Astrocyte of the spinal cord (primary cell): Measurements from ENCODE around the gene GTF2A1L.
"Not testable (repeated sequence)": the region's sequence is repeated elsewhere in the genome, so short reads cannot be mapped to it uniquely, and the experiment has no call there.

Source experiments
- DNase-seq: peaks from one replicate; pipeline ENCODE4 v3.0.0; 2011; ENCODE audit warnings: low read depth, low spot score
- H3K4me3 ChIP-seq: 2 replicates; pipeline ENCODE4 v1.5.1; 2011; ENCODE audit warnings: low read depth, mild to moderate bottlenecking, low read length, moderate library complexity
- CTCF ChIP-seq: IDR thresholded peaks from 2 replicates; pipeline ENCODE4 v1.5.1; 2012; ENCODE audit warnings: low read depth, mild to moderate bottlenecking, low read length, inconsistent platforms
- in situ Hi-C: cut with HindIII; loops from 2 replicates; pipeline ENCODE4 v1.10.0; 2017; ENCODE audit warnings: low sequenced_read_pairs

The GTF2A1L gene

GRCh38 chr2:48590017-48590416 is 27.6 kb upstream of the GTF2A1L start:
- H3K4me3 ChIP-seq = no peak overlapping the region
- in situ Hi-C loops = no loop called here
- no peak for DNase-seq

GRCh38 chr2:48592067-48592466 is 25.6 kb upstream of the GTF2A1L start:
- in situ Hi-C loops = no loop called here
- no peak for TF ChIP-seq CTCF
- no peak overlapping the region for H3K4me3 ChIP-seq
- DNase-seq = no peak

More at GRCh38 chr2:48590017-48590416, 27.6 kb upstream of the GTF2A1L start:
- no peak for TF ChIP-seq CTCF

- in situ Hi-C loops, H3K4me3 ChIP-seq: not testable (repeated sequence)
Observed at GRCh38 chr2:48596751-48597150, 20.9 kb upstream of the GTF2A1L start.

GRCh38 chr2:48597492-48597891 is 20.2 kb upstream of the GTF2A1L start:
- no peak for TF ChIP-seq CTCF
- in situ Hi-C loops = no loop called here
- no peak overlapping the region for H3K4me3 ChIP-seq
- no peak for DNase-seq

More at GRCh38 chr2:48596751-48597150, 20.9 kb upstream of the GTF2A1L start:
- not testable (repeated sequence) for DNase-seq

- peak; percentile 76 for TF ChIP-seq CTCF
- in situ Hi-C loops = no loop called here
- DNase-seq = peak; percentile 56
- no peak overlapping the region for H3K4me3 ChIP-seq
Observed at GRCh38 chr2:48600204-48600813, 17.3 kb upstream of the GTF2A1L start.

- in situ Hi-C loops = no loop called here
- TF ChIP-seq CTCF = no peak
- H3K4me3 ChIP-seq = no peak overlapping the region
- peak; percentile 39 for DNase-seq
Observed at GRCh38 chr2:48600917-48601316, 16.7 kb upstream of the GTF2A1L start.

- H3K4me3 ChIP-seq = no peak overlapping the region
- no peak for DNase-seq
- peak; percentile 67 for TF ChIP-seq CTCF
- in situ Hi-C loops = no loop called here
Observed at GRCh38 chr2:48601349-48601748, 16.3 kb upstream of the GTF2A1L start.
